B cell (primary cell): ENCODE measurements around the gene KCNJ10. TPM values are rescaled to one million over a fixed set of nuclear protein-coding genes. Genes with fewer than 3 reads are reported as not detected.

Source experiments
- ATAC-seq: fragments of 200-7000 bp; cut with Tn5 transposase; one replicate; pipeline ENCODE4 v1.10.0; 2021; ENCODE audit warnings: low read depth, mild to moderate bottlenecking, moderate number of reproducible peaks, moderate library complexity
- CTCF ChIA-PET: fragments of 350-600 bp; sonication (Branson Sonifier 250); formaldehyde crosslinking; loops from one replicate; lab custom pipeline; 2021; ENCODE audit warnings: antibody characterized with exemption, inconsistent platforms; lab: Charles Lee
- POLR2A ChIA-PET: fragments of 350-600 bp; sonication (Branson Sonifier 250); formaldehyde crosslinking; loops from one replicate; lab custom pipeline; 2021; ENCODE audit warnings: antibody characterized with exemption; lab: Charles Lee
- DNase-seq: peaks from one replicate; pipeline ENCODE4 v3.0.0; 2013
- H2AFZ ChIP-seq: 2 replicates; pipeline ENCODE4 v1.6.1; 2012; ENCODE audit warnings: mild to moderate bottlenecking, low read depth, low read length; ENCODE audit not compliant: insufficient read depth, poor library complexity, severe bottlenecking
- H3K27ac ChIP-seq, 2 donors: 1 replicate in 1 of 2; 2 replicates in 1 of 2; pipeline ENCODE4 v1.5.1; 2012 to 2013; ENCODE audit warnings: low read length in 2 of 2, mild to moderate bottlenecking in 2 of 2, moderate library complexity in 1 of 2
- H3K27me3 ChIP-seq, 4 experiments: fragments of 200-600 bp in 1 of 4; sonication (generic) in 1 of 4; replicated peaks in 1 of 4; 1 replicate in 2 of 4; 2 replicates in 2 of 4; pipeline versions ENCODE4 v1.6.1 to v1.7.0; 2013 to 2016; ENCODE audit warnings: low read length in 3 of 4, mild to moderate bottlenecking in 2 of 4, mixed read lengths in 1 of 4, moderate library complexity in 1 of 4; ENCODE audit not compliant: insufficient read depth in 4 of 4, control insufficient read depth in 3 of 4; ENCODE audit errors: control extremely low read depth in 1 of 4
- H3K36me3 ChIP-seq, 2 experiments: replicated peaks in 1 of 2; 1 replicate in 1 of 2; 2 replicates in 1 of 2; pipeline versions ENCODE4 v1.6.1 to v1.7.1; 2013; ENCODE audit warnings: low read length in 1 of 2; ENCODE audit not compliant: insufficient read depth in 2 of 2, control insufficient read depth in 1 of 2; ENCODE audit errors: control extremely low read depth in 1 of 2, extremely low read depth in 1 of 2
- H3K4me1 ChIP-seq, 2 donors: fragments of 200-600 bp in 1 of 2; sonication (generic) in 1 of 2; 1 replicate in 1 of 2; 2 replicates in 1 of 2; pipeline versions ENCODE4 v1.5.1 to v1.6.1; 2013 to 2017; ENCODE audit warnings: low read length in 2 of 2; ENCODE audit not compliant: control insufficient read depth in 2 of 2, insufficient read depth in 2 of 2
- H3K4me2 ChIP-seq: replicated peaks from 2 replicates; pipeline ENCODE3; 2012; ENCODE audit warnings: mild to moderate bottlenecking, low read depth, low read length; ENCODE audit not compliant: poor library complexity, severe bottlenecking
- H3K4me3 ChIP-seq, 5 experiments: fragments of 200-600 bp in 1 of 5; sonication (generic) in 1 of 5; 1 replicate in 3 of 5; 2 replicates in 2 of 5; pipeline versions ENCODE4 v1.5.1 to v1.7.0; 2011 to 2016; ENCODE audit warnings: low read length in 4 of 5, mild to moderate bottlenecking in 4 of 5, low read depth in 2 of 5, control low read depth in 1 of 5, moderate library complexity in 1 of 5; ENCODE audit not compliant: insufficient read depth in 1 of 5; ENCODE audit errors: control extremely low read depth in 1 of 5, extremely low read depth in 1 of 5
- H3K79me2 ChIP-seq: fragments of 200-600 bp; sonication (generic); one replicate; pipeline ENCODE4 v1.6.0; 2016; ENCODE audit warnings: low read length; ENCODE audit not compliant: control insufficient read depth, insufficient read depth
- H3K9ac ChIP-seq: fragments of 200-600 bp; sonication (generic); 2 replicates; pipeline ENCODE4 v1.6.1; 2017; ENCODE audit warnings: mild to moderate bottlenecking, low read length, moderate library complexity
- H3K9me3 ChIP-seq, 3 donors: one replicate each; pipeline versions ENCODE4 v1.6.1 to v1.7.1; 2013; ENCODE audit warnings: low read length in 2 of 3; ENCODE audit not compliant: control insufficient read depth in 2 of 3, insufficient read depth in 1 of 3; ENCODE audit errors: control extremely low read depth in 1 of 3
- H4K20me1 ChIP-seq: 2 replicates; pipeline ENCODE4 v1.6.0; 2012; ENCODE audit warnings: mild to moderate bottlenecking, low read length; ENCODE audit not compliant: insufficient read depth, control insufficient read depth, poor library complexity, severe bottlenecking
- H3K27ac Mint-ChIP-seq: one replicate; pipeline ENCODE4 v1.8.0; 2021; ENCODE audit warnings: mixed read lengths
- H3K27me3 Mint-ChIP-seq: one replicate; pipeline ENCODE4 v1.8.0; 2021; ENCODE audit warnings: mixed read lengths
- H3K4me1 Mint-ChIP-seq: one replicate; pipeline ENCODE4 v1.8.0; 2021; ENCODE audit warnings: mixed read lengths
- H3K4me3 Mint-ChIP-seq: one replicate; pipeline ENCODE4 v1.8.0; 2021; ENCODE audit warnings: mixed read lengths
- H3K9me3 Mint-ChIP-seq: one replicate; pipeline ENCODE4 v1.8.0; 2022; ENCODE audit warnings: mixed read lengths; ENCODE audit not compliant: insufficient read depth
- EZH2 ChIP-seq: IDR thresholded peaks from 2 replicates; pipeline ENCODE4 v1.6.1; 2012; ENCODE audit warnings: borderline replicate concordance, low read depth, mild to moderate bottlenecking, moderate library complexity, low read length; ENCODE audit not compliant: insufficient read depth, poor library complexity, severe bottlenecking
- WGBS: methylation state at CpG from one replicate; pipeline ENCODE4 v1.1.5; 2013; ENCODE audit warnings: missing lambda C conversion rate; ENCODE audit not compliant: insufficient coverage; 5-methylcytosine and 5-hydroxymethylcytosine counted together
- intact Hi-C: fragments of 100-400 bp; cut with micrococcal nuclease; formaldehyde crosslinking; loops from one replicate; pipeline ENCODE4 v1.10.0; 2022
- polyA plus RNA-seq: library from polyadenylated mRNA; depleted of rRNA; stranded (reverse); fragments of >200 nt; gene quantifications from 2 replicates; pipeline ENCODE4 v1.2.3, GENCODE V29; 2012
- total RNA-seq, 2 donors: library from RNA; stranded (reverse); fragments of 120-200 nt in 1 of 2; gene quantifications; 1 replicate in 1 of 2; 2 replicates in 1 of 2; pipeline versions ENCODE4 v1.2.3 to v1.2.4, GENCODE V29; 2013 to 2022
- TF ChIP-seq, protein P1 (sequence below): fragments of 200-600 bp; IDR thresholded peaks from one replicate; pipeline ENCODE4 v1.8.0; 2022; ENCODE audit warnings: antibody characterized with exemption, mild to moderate bottlenecking

The KCNJ10 gene
- total and polyA plus RNA-seq, 2 donors (not counting 1 experiment from before 2014, with no cell fraction given), result not detected

DNA sequence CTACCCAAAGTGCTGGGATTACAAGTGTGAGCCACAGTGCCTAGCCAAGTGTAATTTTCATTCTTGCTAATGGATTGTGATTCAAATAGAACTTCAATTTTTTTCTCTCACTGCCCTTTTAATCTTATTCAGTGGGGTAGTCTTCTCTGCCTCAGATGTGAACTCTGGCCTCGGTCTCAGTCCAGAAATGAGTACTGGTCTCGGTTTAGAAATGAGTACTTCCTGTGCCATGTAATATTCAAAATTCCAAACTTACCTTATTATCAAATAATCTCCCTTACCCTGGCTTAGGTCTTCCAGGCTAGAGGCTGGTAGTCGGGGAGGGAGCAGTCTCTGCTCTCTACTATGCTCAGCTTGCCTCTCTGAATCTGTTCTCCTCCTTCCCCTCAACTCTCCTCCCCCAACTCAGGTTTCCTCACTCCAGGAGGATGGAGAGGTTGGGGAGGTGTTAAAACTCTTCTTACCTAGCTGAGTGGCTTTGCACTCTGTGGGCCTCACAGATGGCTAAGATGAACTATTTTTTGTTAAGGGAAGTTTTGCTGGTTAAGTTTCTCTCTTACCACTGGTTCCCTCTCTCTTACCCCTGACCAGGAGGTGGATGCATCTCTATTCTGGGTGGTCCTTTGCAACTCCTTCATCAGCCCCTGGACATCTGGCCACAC is 111.1 kb downstream of the KCNJ10 start:
- Histone ChIP-seq H3K9ac (no peak overlapping the region), H3K27me3 (peaks cover 0 to 3% (median 0%) of the 10 kb centered on the region in 4 experiments), H3K4me3 (no peak overlapping the region), H3K79me2 (no peaks in the 10 kb centered on the region), H3K27ac (no peak overlapping the region), H2AFZ (no peak overlapping the region), H4K20me1 (no peaks in the 10 kb centered on the region), H3K9me3 (no peaks in the 10 kb centered on the region), H3K4me2 (no peak overlapping the region), H3K36me3 (no peaks in the 10 kb centered on the region), H3K4me1 (no peaks in the 10 kb centered on the region)
- WGBS, result no CpG with 5 or more reads among the region's 3 CpGs
- Mint-ChIP-seq H3K4me1 (no peaks in the 10 kb centered on the region), H3K27ac (no peak overlapping the region), H3K27me3 (peaks cover 25% of the 10 kb centered on the region), H3K9me3 (no peaks in the 10 kb centered on the region), H3K4me3 (no peak overlapping the region)
- ChIA-PET POLR2A (interaction anchor here (0.6 kb wide), 1 partner anchor 1813 kb away, joined by 3 read pairs; no protein-coding TSS in a partner anchor), CTCF (interaction anchor here (1.3 kb wide), 1 partner anchor 11 kb away, joined by 4 read pairs; no protein-coding TSS in a partner anchor)
- ATAC-seq, result no peak
- TF ChIP-seq EZH2, result no peak
- TF ChIP-seq, protein P1, sequence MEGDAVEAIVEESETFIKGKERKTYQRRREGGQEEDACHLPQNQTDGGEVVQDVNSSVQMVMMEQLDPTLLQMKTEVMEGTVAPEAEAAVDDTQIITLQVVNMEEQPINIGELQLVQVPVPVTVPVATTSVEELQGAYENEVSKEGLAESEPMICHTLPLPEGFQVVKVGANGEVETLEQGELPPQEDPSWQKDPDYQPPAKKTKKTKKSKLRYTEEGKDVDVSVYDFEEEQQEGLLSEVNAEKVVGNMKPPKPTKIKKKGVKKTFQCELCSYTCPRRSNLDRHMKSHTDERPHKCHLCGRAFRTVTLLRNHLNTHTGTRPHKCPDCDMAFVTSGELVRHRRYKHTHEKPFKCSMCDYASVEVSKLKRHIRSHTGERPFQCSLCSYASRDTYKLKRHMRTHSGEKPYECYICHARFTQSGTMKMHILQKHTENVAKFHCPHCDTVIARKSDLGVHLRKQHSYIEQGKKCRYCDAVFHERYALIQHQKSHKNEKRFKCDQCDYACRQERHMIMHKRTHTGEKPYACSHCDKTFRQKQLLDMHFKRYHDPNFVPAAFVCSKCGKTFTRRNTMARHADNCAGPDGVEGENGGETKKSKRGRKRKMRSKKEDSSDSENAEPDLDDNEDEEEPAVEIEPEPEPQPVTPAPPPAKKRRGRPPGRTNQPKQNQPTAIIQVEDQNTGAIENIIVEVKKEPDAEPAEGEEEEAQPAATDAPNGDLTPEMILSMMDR, result no peak
- no peak for DNase-seq
- intact Hi-C loops, result no loop called here

DNA sequence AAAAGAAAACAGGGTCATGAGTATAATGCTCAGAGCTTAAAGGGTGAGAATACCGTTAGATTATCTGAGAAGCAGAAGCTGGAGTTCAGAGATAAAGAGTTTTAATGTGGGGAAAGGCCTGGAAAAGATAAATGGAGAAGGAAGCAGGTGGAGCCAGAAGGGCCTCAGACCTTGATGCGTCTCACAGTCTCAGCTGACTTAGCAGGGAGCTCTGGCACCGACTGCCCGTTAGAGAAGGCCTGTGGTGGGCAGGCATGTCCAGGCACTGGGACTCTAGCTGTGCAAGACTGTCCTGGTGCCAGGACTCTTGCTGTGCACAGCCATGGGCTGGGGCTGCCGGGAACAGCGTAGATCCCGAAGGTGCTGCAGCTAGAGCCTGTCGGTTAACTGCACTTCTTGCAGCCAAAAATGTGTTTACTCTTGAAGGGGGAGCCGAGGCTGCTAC is 112.1 kb downstream of the KCNJ10 start:
- H3K4me3 ChIP-seq, result no peak overlapping the region
- peaks cover 31% of the 10 kb centered on the region for H3K27me3 Mint-ChIP-seq
- H3K4me1 ChIP-seq, result no peaks in the 10 kb centered on the region
- no peaks in the 10 kb centered on the region for H3K36me3 ChIP-seq
- no peak overlapping the region for H3K27ac ChIP-seq
- no peak overlapping the region for H3K27ac Mint-ChIP-seq
- whole genome bisulfite sequencing, result 69% methylated on average over 7 of the region's 9 CpGs
- DNase-seq (no peak), ATAC-seq (no peak)
- intact Hi-C loops, result no loop called here
- ChIA-PET CTCF (interaction anchor here (1.2 to 1.3 kb wide), 2 partner anchors 12 to 50 kb away, joined by 4 read pairs; no protein-coding TSS in a partner anchor), POLR2A (interaction anchor here (0.6 kb wide), 1 partner anchor 1814 kb away, joined by 3 read pairs; no protein-coding TSS in a partner anchor)
- no peak for TF ChIP-seq EZH2
- TF ChIP-seq, protein P1, result no peak
- no peak overlapping the region for H3K4me3 Mint-ChIP-seq
- H3K4me1 Mint-ChIP-seq, result no peaks in the 10 kb centered on the region
- no peaks in the 10 kb centered on the region for H3K9me3 ChIP-seq
- peaks cover 0 to 14% (median 3%) of the 10 kb centered on the region in 4 experiments for H3K27me3 ChIP-seq
- H3K9me3 Mint-ChIP-seq, result no peaks in the 10 kb centered on the region
- H4K20me1 ChIP-seq, result no peaks in the 10 kb centered on the region
- no peak overlapping the region for H2AFZ ChIP-seq
- H3K79me2 ChIP-seq, result no peaks in the 10 kb centered on the region
- no peak overlapping the region for H3K4me2 ChIP-seq
- H3K9ac ChIP-seq, result no peak overlapping the region
